T-cell (primary cell): ENCODE results near the gene HOXA3. TPM values are rescaled to one million over a fixed set of nuclear protein-coding genes. Genes with fewer than 3 reads are reported as not detected.

Experiments
- ATAC-seq, 4 experiments: fragments of 200-7000 bp in 3 of 4; fragments of 150-1000 bp in 1 of 4; cut with Tn5 transposase; replicated peaks in 1 of 4; 1 replicate in 3 of 4; 2 replicates in 1 of 4; pipeline ENCODE4 v1.10.0; 2021; ENCODE audit warnings: moderate library complexity in 3 of 4, mild to moderate bottlenecking in 2 of 4, moderate number of reproducible peaks in 1 of 4
- CTCF ChIA-PET, 2 donors: fragments of 300-600 bp; sonication (Branson Sonifier 250); formaldehyde crosslinking; loops; one replicate each; lab custom pipeline; 2022; ENCODE audit warnings: antibody characterized with exemption in 2 of 2; lab: Charles Lee
- POLR2A ChIA-PET, 2 donors: fragments of 300-600 bp; sonication (Branson Sonifier 250); formaldehyde crosslinking; loops; one replicate each; lab custom pipeline; 2022; ENCODE audit warnings: antibody characterized with exemption in 2 of 2; lab: Charles Lee
- DNase-seq, 35 experiments: peaks; one replicate each; pipeline versions ENCODE4 v3.0.0 to v3.0.0-alpha.2; 2013 to 2023
- H3K27ac ChIP-seq: one replicate; pipeline ENCODE4 v1.5.1; 2013; ENCODE audit warnings: low read length
- H3K27me3 ChIP-seq, 2 experiments: replicated peaks in 1 of 2; 1 replicate in 1 of 2; 2 replicates in 1 of 2; pipeline versions ENCODE4 v1.6.1 to v1.7.0; 2013; ENCODE audit warnings: low read length in 1 of 2, mixed read lengths in 1 of 2; ENCODE audit not compliant: control insufficient read depth in 2 of 2, insufficient read depth in 2 of 2; ENCODE audit errors: extremely low read depth in 1 of 2
- H3K36me3 ChIP-seq, 2 donors: 1 replicate in 1 of 2; 2 replicates in 1 of 2; pipeline versions ENCODE4 v1.6.1 to v1.7.0; 2013; ENCODE audit warnings: low read length in 1 of 2; ENCODE audit not compliant: control insufficient read depth in 2 of 2, insufficient read depth in 1 of 2; ENCODE audit errors: extremely low read depth in 1 of 2
- H3K4me1 ChIP-seq, 2 experiments: 1 replicate in 1 of 2; 2 replicates in 1 of 2; pipeline versions ENCODE4 v1.6.1 to v1.7.0; 2013; ENCODE audit warnings: low read length in 2 of 2, mixed read lengths in 1 of 2; ENCODE audit not compliant: insufficient read depth in 2 of 2, control insufficient read depth in 1 of 2; ENCODE audit errors: extremely low read depth in 1 of 2
- H3K4me3 ChIP-seq, 2 donors: 1 replicate in 1 of 2; 2 replicates in 1 of 2; pipeline versions ENCODE4 v1.5.1 to v1.7.0; 2013; ENCODE audit warnings: mild to moderate bottlenecking in 2 of 2, low read length in 1 of 2, moderate library complexity in 1 of 2; ENCODE audit not compliant: control insufficient read depth in 1 of 2; ENCODE audit errors: extremely low read depth in 1 of 2
- H3K9me3 ChIP-seq: 2 replicates; pipeline ENCODE4 v1.7.0; 2013
- H3K27ac Mint-ChIP-seq, 2 donors: one replicate each; pipeline ENCODE4 v1.8.0; 2020 to 2021; ENCODE audit warnings: mild to moderate bottlenecking in 2 of 2, mixed read lengths in 2 of 2
- H3K27me3 Mint-ChIP-seq, 2 donors: one replicate each; pipeline ENCODE4 v1.8.0; 2021 to 2022; ENCODE audit warnings: mixed read lengths in 2 of 2
- H3K36me3 Mint-ChIP-seq: one replicate; pipeline ENCODE4 v1.8.0; 2021; ENCODE audit warnings: mixed read lengths
- H3K4me1 Mint-ChIP-seq, 3 donors: one replicate each; pipeline ENCODE4 v1.8.0; 2020 to 2022; ENCODE audit warnings: mixed read lengths in 3 of 3, mild to moderate bottlenecking in 1 of 3
- H3K4me3 Mint-ChIP-seq, 3 donors: one replicate each; pipeline ENCODE4 v1.8.0; 2020 to 2022; ENCODE audit warnings: mild to moderate bottlenecking in 3 of 3, mixed read lengths in 3 of 3, moderate library complexity in 3 of 3
- H3K9me3 Mint-ChIP-seq, 3 donors: one replicate each; pipeline ENCODE4 v1.8.0; 2020 to 2022; ENCODE audit warnings: mixed read lengths in 3 of 3
- WGBS: methylation state at CpG from one replicate; pipeline ENCODE4 v1.1.5; 2013; ENCODE audit warnings: missing lambda C conversion rate; ENCODE audit not compliant: insufficient coverage; 5-methylcytosine and 5-hydroxymethylcytosine counted together
- total RNA-seq, 35 experiments: library from RNA in 6 of 35; stranded (reverse) in 6 of 35; fragments of 120-200 nt in 1 of 35; gene quantifications; one replicate each; pipeline versions ENCODE4 v1.2.1 to v1.2.4 and lab custom pipeline; 2013 to 2026

The HOXA3 gene
- total RNA-seq, 5 donors from 2014 or later (not counting 1 experiment from before 2014, with no cell fraction given) = 0.79 to 1.4 TPM; not detected in 3

GRCh38 chr7:27101957-27102580 lies 50.3 kb downstream of the HOXA3 start:
- Histone ChIP-seq H3K27me3 (peaks cover 11 to 68% of the 10 kb centered on the region in 2 experiments), H3K4me3 (no peak overlapping the region), H3K4me1 (peaks cover 4 to 30% of the 10 kb centered on the region in 2 experiments), H3K36me3 (no peaks in the 10 kb centered on the region), H3K27ac (no peak overlapping the region), H3K9me3 (no peaks in the 10 kb centered on the region)
- CTCF ChIA-PET = no interaction called here
- POLR2A ChIA-PET = no interaction called here
- 15% methylated on average over 33 of the region's 39 CpGs for WGBS
- ATAC-seq (peak in 1 of 4 experiments; percentile 20), DNase-seq (no peak)
- Mint-ChIP-seq H3K4me1 (peaks cover 35 to 39% (median 37%) of the 10 kb centered on the region in 3 donors), H3K36me3 (peaks cover 24% of the 10 kb centered on the region), H3K27ac (peak overlapping the region in 1 of 2 donors; percentile 19), H3K9me3 (no peaks in the 10 kb centered on the region), H3K4me3 (peak overlapping the region in 1 of 3 donors; percentile 67), H3K27me3 (peaks cover 57 to 87% of the 10 kb centered on the region in 2 donors)

GRCh38 chr7:27101171-27101956 lies 51.0 kb downstream of the HOXA3 start:
- Histone ChIP-seq H3K4me1 (peaks cover 6 to 37% of the 10 kb centered on the region in 2 experiments), H3K36me3 (no peaks in the 10 kb centered on the region), H3K4me3 (no peak overlapping the region), H3K27me3 (peaks cover 11 to 73% of the 10 kb centered on the region in 2 experiments), H3K27ac (no peak overlapping the region), H3K9me3 (no peaks in the 10 kb centered on the region)
- WGBS = 94% methylated on average over 20 of the region's 25 CpGs
- H3K4me1 Mint-ChIP-seq = peaks cover 36 to 42% (median 39%) of the 10 kb centered on the region in 3 donors
- POLR2A ChIA-PET = no interaction called here
- no peak overlapping the region for H3K27ac Mint-ChIP-seq
- ATAC-seq = no peak
- peaks cover 24% of the 10 kb centered on the region for H3K36me3 Mint-ChIP-seq
- CTCF ChIA-PET = no interaction called here
- peaks cover 57 to 88% of the 10 kb centered on the region in 2 donors for H3K27me3 Mint-ChIP-seq
- no peak overlapping the region for H3K4me3 Mint-ChIP-seq
- no peak for DNase-seq
- H3K9me3 Mint-ChIP-seq = no peaks in the 10 kb centered on the region

GRCh38 chr7:27100694-27101170 lies 51.7 kb downstream of the HOXA3 start:
- Histone ChIP-seq H3K27ac (no peak overlapping the region), H3K9me3 (no peaks in the 10 kb centered on the region), H3K4me1 (peaks cover 6 to 37% of the 10 kb centered on the region in 2 experiments), H3K4me3 (no peak overlapping the region), H3K27me3 (peaks cover 11 to 71% of the 10 kb centered on the region in 2 experiments), H3K36me3 (no peaks in the 10 kb centered on the region)
- peaks cover 24% of the 10 kb centered on the region for H3K36me3 Mint-ChIP-seq
- ATAC-seq (no peak), DNase-seq (no peak)
- H3K4me3 Mint-ChIP-seq = no peak overlapping the region
- ChIA-PET CTCF (no interaction called here), POLR2A (no interaction called here)
- H3K9me3 Mint-ChIP-seq = no peaks in the 10 kb centered on the region
- H3K4me1 Mint-ChIP-seq = peaks cover 37 to 43% (median 39%) of the 10 kb centered on the region in 3 donors
- WGBS = 96% methylated on average over 8 of the region's 8 CpGs
- peaks cover 58 to 83% of the 10 kb centered on the region in 2 donors for H3K27me3 Mint-ChIP-seq
- H3K27ac Mint-ChIP-seq = no peak overlapping the region

GRCh38 chr7:27099453-27100370 lies 52.7 kb downstream of the HOXA3 start:
- peaks cover 24% of the 10 kb centered on the region for H3K36me3 Mint-ChIP-seq
- H3K27ac Mint-ChIP-seq = no peak overlapping the region
- DNase-seq = no peak
- Histone ChIP-seq H3K9me3 (no peaks in the 10 kb centered on the region), H3K36me3 (no peaks in the 10 kb centered on the region), H3K27me3 (peaks cover 11 to 72% of the 10 kb centered on the region in 2 experiments), H3K4me1 (peaks cover 6 to 45% of the 10 kb centered on the region in 2 experiments), H3K4me3 (no peak overlapping the region), H3K27ac (no peak overlapping the region)
- no peak overlapping the region for H3K4me3 Mint-ChIP-seq
- ATAC-seq = no peak
- ChIA-PET CTCF (interaction anchor here (0.5 to 0.7 kb wide), 2 partner anchors 81 to 766 kb away, joined by 3 to 4 read pairs; no protein-coding TSS in a partner anchor), POLR2A (interaction anchor here (0.7 kb wide), 2 partner anchors 20 to 408 kb away, joined by 3 read pairs; no protein-coding TSS in a partner anchor)
- no CpG with 5 or more reads among the region's 8 CpGs for WGBS
- peaks cover 39 to 53% (median 46%) of the 10 kb centered on the region in 3 donors for H3K4me1 Mint-ChIP-seq
- peaks cover 60 to 83% of the 10 kb centered on the region in 2 donors for H3K27me3 Mint-ChIP-seq
- no peaks in the 10 kb centered on the region for H3K9me3 Mint-ChIP-seq

GRCh38 chr7:27098578-27099451 lies 53.6 kb downstream of the HOXA3 start:
- Mint-ChIP-seq H3K4me3 (peak overlapping the region in 2 of 3 donors; percentile 17 to 83), H3K27me3 (peaks cover 61 to 84% of the 10 kb centered on the region in 2 donors), H3K36me3 (peaks cover 24% of the 10 kb centered on the region), H3K27ac (no peak overlapping the region), H3K9me3 (no peaks in the 10 kb centered on the region), H3K4me1 (peaks cover 37 to 54% (median 47%) of the 10 kb centered on the region in 3 donors)
- no peak overlapping the region for H3K27ac ChIP-seq
- ChIA-PET POLR2A (interaction anchor here (0.7 kb wide), 2 partner anchors 21 to 408 kb away, joined by 3 read pairs; no protein-coding TSS in a partner anchor), CTCF (interaction anchor here in 1 of 2 donors (0.5 kb wide), 1 partner anchor 82 kb away, joined by 3 read pairs; no protein-coding TSS in a partner anchor)
- DNase-seq = no peak
- no peaks in the 10 kb centered on the region for H3K36me3 ChIP-seq
- no peaks in the 10 kb centered on the region for H3K9me3 ChIP-seq
- 62% methylated on average over 29 of the region's 38 CpGs for WGBS
- H3K4me3 ChIP-seq = no peak overlapping the region
- peaks cover 8 to 68% of the 10 kb centered on the region in 2 experiments for H3K27me3 ChIP-seq
- ATAC-seq = no peak
- H3K4me1 ChIP-seq = peaks cover 6 to 45% of the 10 kb centered on the region in 2 experiments
